Mesenchymal stem cell (in vitro differentiated cells and primary cell): ENCODE results near the gene ASTN2.
"Not testable (repeated sequence)": the region's sequence is repeated elsewhere in the genome, so short reads cannot be mapped to it uniquely, and the experiment has no call there.

ENCODE experiments used
- DNase-seq: peaks from one replicate; pipeline ENCODE4 v3.0.0-alpha.2; 2013
- H2AFZ ChIP-seq: one replicate; pipeline ENCODE4 v1.6.1; 2013; ENCODE audit warnings: low read depth, mild to moderate bottlenecking, control low read depth, inconsistent platforms, low read length, moderate library complexity
- H2AK5ac ChIP-seq: 2 replicates; pipeline ENCODE4 v1.6.1; 2013; ENCODE audit warnings: low read length, moderate library complexity, mild to moderate bottlenecking, inconsistent platforms; ENCODE audit not compliant: severe bottlenecking
- H2BK120ac ChIP-seq: one replicate; pipeline ENCODE4 v1.6.1; 2013; ENCODE audit warnings: low read depth, mild to moderate bottlenecking, inconsistent platforms, low read length, moderate library complexity
- H2BK12ac ChIP-seq, 2 experiments: one replicate each; pipeline ENCODE4 v1.6.1; 2013; ENCODE audit warnings: inconsistent platforms in 2 of 2, low read length in 2 of 2, mild to moderate bottlenecking in 2 of 2, moderate library complexity in 2 of 2, control low read depth in 1 of 2
- H2BK15ac ChIP-seq: one replicate; pipeline ENCODE4 v1.6.1; 2013; ENCODE audit warnings: mild to moderate bottlenecking, low read depth, inconsistent platforms; ENCODE audit not compliant: poor library complexity, severe bottlenecking
- H2BK5ac ChIP-seq: 2 replicates; pipeline ENCODE4 v1.6.1; 2013; ENCODE audit warnings: low read depth, mild to moderate bottlenecking, low read length, control low read depth, inconsistent platforms; ENCODE audit not compliant: poor library complexity, severe bottlenecking
- H3K14ac ChIP-seq, 2 experiments: one replicate each; pipeline ENCODE4 v1.6.1; 2013; ENCODE audit warnings: inconsistent platforms in 2 of 2, low read length in 2 of 2, control low read depth in 1 of 2, mild to moderate bottlenecking in 1 of 2, moderate library complexity in 1 of 2
- H3K18ac ChIP-seq, 2 experiments: one replicate each; pipeline ENCODE4 v1.6.1; 2013; ENCODE audit warnings: inconsistent platforms in 2 of 2, low read length in 2 of 2, control low read depth in 1 of 2, low read depth in 1 of 2, mild to moderate bottlenecking in 1 of 2
- H3K23ac ChIP-seq, 2 experiments: one replicate each; pipeline ENCODE4 v1.6.1; 2013; ENCODE audit warnings: inconsistent platforms in 2 of 2, low read length in 2 of 2, mild to moderate bottlenecking in 2 of 2, moderate library complexity in 2 of 2, control low read depth in 1 of 2
- H3K27ac ChIP-seq: 2 replicates; pipeline ENCODE4 v1.5.1; 2013; ENCODE audit warnings: mild to moderate bottlenecking, moderate library complexity, low read length, control low read depth, inconsistent platforms; ENCODE audit not compliant: poor library complexity, severe bottlenecking
- H3K27me3 ChIP-seq, 2 experiments: 2 replicates each; pipeline versions ENCODE4 v1.6.1 to v1.7.0; 2013; ENCODE audit warnings: low read length in 2 of 2, mild to moderate bottlenecking in 2 of 2, moderate library complexity in 2 of 2, control low read depth in 1 of 2, inconsistent platforms in 1 of 2; ENCODE audit not compliant: control insufficient read depth in 1 of 2, insufficient read depth in 1 of 2
- H3K36me3 ChIP-seq, 2 experiments: 2 replicates each; pipeline versions ENCODE4 v1.6.1 to v1.7.0; 2013; ENCODE audit warnings: low read length in 2 of 2, control low read depth in 1 of 2, inconsistent platforms in 1 of 2, low read depth in 1 of 2, mild to moderate bottlenecking in 1 of 2; ENCODE audit not compliant: insufficient read depth in 2 of 2, control insufficient read depth in 1 of 2
- H3K4ac ChIP-seq, 2 experiments: one replicate each; pipeline ENCODE4 v1.6.1; 2013; ENCODE audit warnings: inconsistent platforms in 2 of 2, low read length in 2 of 2, mild to moderate bottlenecking in 2 of 2, moderate library complexity in 2 of 2, control low read depth in 1 of 2, low read depth in 1 of 2
- H3K4me1 ChIP-seq: 2 replicates; pipeline ENCODE4 v1.6.1; 2013; ENCODE audit warnings: low read depth, low read length, control low read depth; ENCODE audit not compliant: control insufficient read depth, insufficient read depth
- H3K4me2 ChIP-seq: 2 replicates; pipeline ENCODE4 v1.6.1; 2013; ENCODE audit warnings: low read length, mild to moderate bottlenecking, inconsistent platforms; ENCODE audit not compliant: poor library complexity, severe bottlenecking
- H3K4me3 ChIP-seq, 2 experiments: 2 replicates each; pipeline versions ENCODE4 v1.5.1 to v1.7.0; 2013; ENCODE audit warnings: low read length in 2 of 2, mild to moderate bottlenecking in 2 of 2, control low read depth in 1 of 2, low read depth in 1 of 2; ENCODE audit not compliant: insufficient read depth in 1 of 2
- H3K79me1 ChIP-seq: replicated peaks from 2 replicates; pipeline ENCODE4 v1.6.1; 2013; ENCODE audit warnings: mild to moderate bottlenecking, control low read depth, low read length, inconsistent platforms; ENCODE audit not compliant: poor library complexity, severe bottlenecking
- H3K9ac ChIP-seq: 2 replicates; pipeline ENCODE4 v1.7.0; 2013; ENCODE audit warnings: mild to moderate bottlenecking, low read length, moderate library complexity
- H3K9me3 ChIP-seq: 2 replicates; pipeline ENCODE4 v1.7.0; 2013; ENCODE audit warnings: mild to moderate bottlenecking, low read length; ENCODE audit not compliant: control insufficient read depth
- H4K8ac ChIP-seq: one replicate; pipeline ENCODE4 v1.6.1; 2013; ENCODE audit warnings: inconsistent platforms, mild to moderate bottlenecking, low read length, moderate library complexity
- H4K91ac ChIP-seq: one replicate; pipeline ENCODE4 v1.6.1; 2013; ENCODE audit warnings: mild to moderate bottlenecking, low read length, inconsistent platforms
- WGBS: methylation state at CpG from one replicate; pipeline ENCODE4 v1.1.7; 2013; ENCODE audit warnings: mixed read lengths; 5-methylcytosine and 5-hydroxymethylcytosine counted together

Gene ASTN2

DNA sequence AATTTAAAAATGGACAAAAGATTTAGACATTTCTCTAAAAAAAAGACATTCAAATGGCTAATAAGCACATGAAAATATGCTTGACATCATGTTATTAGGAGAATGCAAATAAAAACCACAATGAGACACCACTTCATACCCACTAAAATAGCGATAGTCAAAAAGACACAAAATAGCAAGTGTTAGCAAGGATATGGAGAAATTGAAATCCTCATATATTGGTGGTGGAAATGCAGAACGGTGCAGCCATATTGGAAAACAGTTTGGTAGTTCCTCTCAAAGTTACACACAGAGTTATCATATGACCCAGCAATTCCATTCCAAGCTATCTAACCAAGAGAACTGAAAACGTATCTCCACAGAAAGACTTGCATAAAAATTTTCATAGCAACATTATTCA is 955.3 kb downstream of the ASTN2 start:
- Histone ChIP-seq H3K4me2 (no peak overlapping the region), H3K4me1 (no peaks in the 10 kb centered on the region), H3K18ac (no peak overlapping the region), H2AK5ac (no peak overlapping the region), H3K14ac (no peak overlapping the region), H2BK12ac (no peak overlapping the region), H2BK120ac (no peak overlapping the region), H2BK5ac (no peak overlapping the region), H3K27me3 (no peaks in the 10 kb centered on the region), H2BK15ac (no peak overlapping the region), H4K8ac (no peak overlapping the region), H2AFZ (no peak overlapping the region), H3K27ac (no peak overlapping the region), H3K4ac (no peak overlapping the region), H3K9me3 (peaks cover 3% of the 10 kb centered on the region), H3K23ac (no peak overlapping the region), H3K9ac (no peak overlapping the region), H4K91ac (no peak overlapping the region), H3K4me3 (no peak overlapping the region), H3K79me1 (no peaks in the 10 kb centered on the region), H3K36me3 (no peaks in the 10 kb centered on the region)
- 94% methylated on average over 3 of the region's 3 CpGs for WGBS
- DNase-seq, result no peak

DNA sequence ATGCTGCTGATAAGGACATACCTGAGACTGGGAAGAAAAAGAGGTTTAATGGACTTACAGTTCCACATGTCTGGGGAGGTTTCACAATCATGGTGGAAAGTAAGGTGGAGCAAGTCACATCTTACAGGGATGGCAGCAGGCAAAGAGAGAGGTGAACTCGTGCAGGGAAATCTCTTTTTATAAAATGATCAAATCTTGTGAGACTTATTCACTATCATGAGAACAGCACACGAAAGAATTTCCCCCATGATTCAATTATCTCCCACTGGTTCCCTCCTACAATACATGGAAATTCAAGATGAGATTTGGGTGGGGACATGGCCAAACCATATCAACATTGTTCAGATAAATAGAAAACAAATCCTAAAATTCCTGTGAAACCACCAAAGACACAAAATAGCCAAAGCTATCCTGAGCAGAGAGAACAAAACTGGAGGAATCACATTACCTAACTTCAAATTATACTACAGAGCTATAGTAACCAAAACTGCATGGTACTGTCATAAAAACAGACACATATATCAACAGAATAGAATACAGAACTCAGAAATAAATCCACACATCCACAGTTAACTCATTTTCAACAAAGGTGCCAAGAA is 958.3 kb downstream of the ASTN2 start:
- Histone ChIP-seq H3K14ac (no peak overlapping the region), H2BK120ac (no peak overlapping the region), H4K8ac (no peak overlapping the region), H3K4me2 (no peak overlapping the region), H3K9ac (no peak overlapping the region), H2BK15ac (no peak overlapping the region), H3K4me1 (no peaks in the 10 kb centered on the region), H2AFZ (no peak overlapping the region), H3K27ac (no peak overlapping the region), H3K27me3 (no peaks in the 10 kb centered on the region), H3K18ac (no peak overlapping the region), H2BK5ac (no peak overlapping the region), H2BK12ac (no peak overlapping the region), H2AK5ac (no peak overlapping the region), H3K9me3 (peaks cover 3% of the 10 kb centered on the region), H3K79me1 (no peaks in the 10 kb centered on the region), H3K23ac (no peak overlapping the region), H4K91ac (no peak overlapping the region), H3K4me3 (no peak overlapping the region), H3K4ac (no peak overlapping the region), H3K36me3 (no peaks in the 10 kb centered on the region)
- WGBS, result 89% methylated on average over 2 of the region's 2 CpGs
- no peak for DNase-seq

DNA sequence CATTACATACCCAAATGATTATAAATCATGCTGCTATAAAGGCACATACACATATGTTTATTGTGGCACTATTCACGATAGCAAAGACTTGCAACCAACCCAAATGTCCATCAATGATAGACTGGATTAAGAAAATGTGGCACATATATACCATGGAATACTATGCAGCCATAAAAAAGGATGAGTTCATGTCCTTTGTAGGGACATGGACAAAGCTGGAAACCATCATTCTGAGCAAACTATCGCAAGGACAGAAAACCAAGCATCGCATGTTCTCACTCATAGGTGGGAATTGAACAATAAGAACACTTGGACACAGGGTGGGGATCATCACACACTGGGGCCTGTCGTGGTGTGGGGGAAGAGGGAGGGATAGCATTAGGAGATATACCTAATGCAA is 960.3 kb downstream of the ASTN2 start:
- not testable (repeated sequence) for H4K8ac ChIP-seq, H3K27ac ChIP-seq, H2BK15ac ChIP-seq, H2AK5ac ChIP-seq, H2AFZ ChIP-seq, H3K23ac ChIP-seq, H3K18ac ChIP-seq, H3K4me1 ChIP-seq, H2BK5ac ChIP-seq, DNase-seq, H2BK120ac ChIP-seq, H3K36me3 ChIP-seq, H3K9me3 ChIP-seq, H3K9ac ChIP-seq, H4K91ac ChIP-seq, H3K27me3 ChIP-seq, H3K4ac ChIP-seq, H3K14ac ChIP-seq, H3K4me2 ChIP-seq, H2BK12ac ChIP-seq, H3K4me3 ChIP-seq, H3K79me1 ChIP-seq
- WGBS, result 98% methylated on average over 2 of the region's 4 CpGs

DNA sequence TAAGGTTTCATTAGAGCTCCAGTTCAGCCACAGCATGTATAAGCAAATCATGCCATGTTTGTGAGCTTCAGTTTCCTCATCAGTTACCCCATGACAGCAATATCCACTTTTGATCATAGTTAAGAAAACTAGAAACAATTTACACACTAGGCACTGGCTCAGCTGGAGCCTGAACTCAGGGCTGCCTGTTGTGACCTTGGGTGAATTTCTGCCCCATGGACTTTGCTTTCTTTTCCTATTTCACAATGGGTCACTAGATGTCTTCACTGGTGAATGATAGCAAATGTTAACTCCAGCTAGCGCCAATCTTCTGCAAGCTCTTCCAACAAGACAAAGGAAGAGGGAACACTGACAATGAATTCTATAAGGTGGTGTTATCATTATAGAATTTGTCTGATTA is 961.1 kb downstream of the ASTN2 start:
- Histone ChIP-seq H3K9me3 (peaks cover 3% of the 10 kb centered on the region), H3K79me1 (no peaks in the 10 kb centered on the region), H2AK5ac (no peak overlapping the region), H2BK5ac (no peak overlapping the region), H3K18ac (no peak overlapping the region), H3K4me3 (no peak overlapping the region), H3K4ac (no peak overlapping the region), H4K91ac (no peak overlapping the region), H3K27ac (no peak overlapping the region), H2BK15ac (no peak overlapping the region), H3K4me1 (peaks cover 7% of the 10 kb centered on the region), H3K14ac (no peak overlapping the region), H2BK120ac (no peak overlapping the region), H4K8ac (no peak overlapping the region), H3K27me3 (no peaks in the 10 kb centered on the region), H3K4me2 (no peak overlapping the region), H2AFZ (no peak overlapping the region), H3K9ac (no peak overlapping the region), H3K23ac (no peak overlapping the region), H3K36me3 (no peaks in the 10 kb centered on the region), H2BK12ac (no peak overlapping the region)
- DNase-seq, result no peak
- WGBS, result no CpG with 5 or more reads among the region's 1 CpG
